Breast epithelium (tissue), 4 donors: ENCODE data around the gene PHKB. TPM values are rescaled to one million over a fixed set of nuclear protein-coding genes. Genes with fewer than 3 reads are reported as not detected.

ENCODE experiments used
- DNase-seq, 2 donors: peaks; one replicate each; pipeline ENCODE4 v3.0.0-alpha.2; 2019; ENCODE audit warnings: low spot score in 2 of 2
- H3K27ac ChIP-seq, 2 donors: fragments of 200-600 bp; sonication (generic) in 1 of 2; one replicate each; pipeline ENCODE4 v1.5.1; 2016 to 2019; ENCODE audit warnings: mild to moderate bottlenecking in 1 of 2
- H3K27me3 ChIP-seq, 2 donors: fragments of 200-600 bp; sonication (generic) in 1 of 2; one replicate each; pipeline versions ENCODE4 v1.5.1 to v1.6.0; 2017 to 2019; ENCODE audit warnings: control low read depth in 1 of 2, mild to moderate bottlenecking in 1 of 2
- H3K36me3 ChIP-seq: fragments of 200-600 bp; one replicate; pipeline ENCODE4 v1.5.1; 2019
- H3K4me1 ChIP-seq, 2 donors: fragments of 200-600 bp; sonication (generic); one replicate each; pipeline ENCODE4 v1.5.1; 2016 to 2019; ENCODE audit warnings: control low read depth in 1 of 2
- H3K4me3 ChIP-seq, 3 donors: fragments of 200-600 bp; sonication (generic); 1 replicate in 2 of 3; 2 replicates in 1 of 3; pipeline ENCODE4 v1.5.1; 2016 to 2019; ENCODE audit warnings: mild to moderate bottlenecking in 3 of 3, moderate library complexity in 2 of 3
- H3K9me3 ChIP-seq, 2 donors: fragments of 200-600 bp; sonication (generic) in 1 of 2; one replicate each; pipeline ENCODE4 v1.5.1; 2016 to 2019; ENCODE audit warnings: control low read depth in 1 of 2
- POLR2A ChIP-seq: fragments of 450-650 bp; IDR thresholded peaks from one replicate; pipeline ENCODE4 v1.6.1; 2016; ENCODE audit warnings: antibody characterized with exemption, mild to moderate bottlenecking, moderate library complexity
- POLR2AphosphoS5 ChIP-seq, 3 donors: sonication (generic); formaldehyde crosslinking; IDR thresholded peaks; one replicate each; pipeline ENCODE4 v1.6.1; 2017; ENCODE audit warnings: antibody characterized with exemption in 3 of 3
- intact Hi-C: fragments of 100-400 bp; cut with DNase I; formaldehyde crosslinking; loops from one replicate; pipeline ENCODE4 v1.15.1; 2023; ENCODE audit warnings: low total_unique reads
- total RNA-seq, 3 donors: library from RNA; depleted of rRNA; stranded (reverse); fragments of >200 nt; gene quantifications; one replicate each; pipeline ENCODE4 v1.1.0, GENCODE V29; 2016
- TF ChIP-seq, protein P1 (sequence below), 3 donors: fragments of 450-650 bp; IDR thresholded peaks; one replicate each; pipeline ENCODE4 v1.5.1; 2016 to 2017; ENCODE audit warnings: antibody characterized with exemption in 3 of 3, mild to moderate bottlenecking in 3 of 3, moderate library complexity in 3 of 3

Gene PHKB
- total RNA-seq, 3 donors from 2014 or later: 77.9 to 111 (median 78.3) TPM

- Histone ChIP-seq H3K27ac (no peak overlapping the region), H3K4me1 (peaks cover 0 to 2% of the 10 kb centered on the region in 2 donors), H3K27me3 (no peaks in the 10 kb centered on the region), H3K4me3 (no peak overlapping the region), H3K36me3 (peaks cover 5% of the 10 kb centered on the region), H3K9me3 (peaks cover 14 to 44% of the 10 kb centered on the region in 2 donors)
- intact Hi-C loops: no loop called here
- TF ChIP-seq, protein P1, sequence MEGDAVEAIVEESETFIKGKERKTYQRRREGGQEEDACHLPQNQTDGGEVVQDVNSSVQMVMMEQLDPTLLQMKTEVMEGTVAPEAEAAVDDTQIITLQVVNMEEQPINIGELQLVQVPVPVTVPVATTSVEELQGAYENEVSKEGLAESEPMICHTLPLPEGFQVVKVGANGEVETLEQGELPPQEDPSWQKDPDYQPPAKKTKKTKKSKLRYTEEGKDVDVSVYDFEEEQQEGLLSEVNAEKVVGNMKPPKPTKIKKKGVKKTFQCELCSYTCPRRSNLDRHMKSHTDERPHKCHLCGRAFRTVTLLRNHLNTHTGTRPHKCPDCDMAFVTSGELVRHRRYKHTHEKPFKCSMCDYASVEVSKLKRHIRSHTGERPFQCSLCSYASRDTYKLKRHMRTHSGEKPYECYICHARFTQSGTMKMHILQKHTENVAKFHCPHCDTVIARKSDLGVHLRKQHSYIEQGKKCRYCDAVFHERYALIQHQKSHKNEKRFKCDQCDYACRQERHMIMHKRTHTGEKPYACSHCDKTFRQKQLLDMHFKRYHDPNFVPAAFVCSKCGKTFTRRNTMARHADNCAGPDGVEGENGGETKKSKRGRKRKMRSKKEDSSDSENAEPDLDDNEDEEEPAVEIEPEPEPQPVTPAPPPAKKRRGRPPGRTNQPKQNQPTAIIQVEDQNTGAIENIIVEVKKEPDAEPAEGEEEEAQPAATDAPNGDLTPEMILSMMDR (IDR thresholded peaks at IDR 0.05): no peak
- TF ChIP-seq POLR2AphosphoS5 (IDR thresholded peaks at IDR 0.05) (no peak), POLR2A (no peak)
- no peak for DNase-seq
Measured at GRCh38 chr16:47490471-47490870, 29.3 kb downstream of the PHKB start.

GRCh38 chr16:47492036-47492427 lies 30.9 kb downstream of the PHKB start:
- DNase-seq: no peak
- Histone ChIP-seq H3K27me3 (no peaks in the 10 kb centered on the region), H3K9me3 (peaks cover 14 to 44% of the 10 kb centered on the region in 2 donors), H3K36me3 (peaks cover 5% of the 10 kb centered on the region), H3K4me1 (peaks cover 0 to 2% of the 10 kb centered on the region in 2 donors), H3K4me3 (no peak overlapping the region), H3K27ac (no peak overlapping the region)
- TF ChIP-seq POLR2AphosphoS5 (IDR thresholded peaks at IDR 0.05) (no peak), POLR2A (no peak)
- TF ChIP-seq, protein P1 (IDR thresholded peaks at IDR 0.05): no peak
- intact Hi-C loops: no loop called here

GRCh38 chr16:47492428-47493377 lies 31.6 kb downstream of the PHKB start:
- peak overlapping the region; percentile 25 to 52 for H3K27ac ChIP-seq
- H3K4me3 ChIP-seq: peak overlapping the region in 2 of 3 donors; percentile 2 to 8
- intact Hi-C loops: no loop called here
- no peaks in the 10 kb centered on the region for H3K27me3 ChIP-seq
- TF ChIP-seq POLR2AphosphoS5 (IDR thresholded peaks at IDR 0.05): peak in 1 of 3 donors; percentile 39
- no peak for TF ChIP-seq POLR2A
- H3K4me1 ChIP-seq: peaks cover 0 to 2% of the 10 kb centered on the region in 2 donors
- H3K9me3 ChIP-seq: peaks cover 14 to 44% of the 10 kb centered on the region in 2 donors
- peaks cover 5% of the 10 kb centered on the region for H3K36me3 ChIP-seq
- DNase-seq: no peak

DNA sequence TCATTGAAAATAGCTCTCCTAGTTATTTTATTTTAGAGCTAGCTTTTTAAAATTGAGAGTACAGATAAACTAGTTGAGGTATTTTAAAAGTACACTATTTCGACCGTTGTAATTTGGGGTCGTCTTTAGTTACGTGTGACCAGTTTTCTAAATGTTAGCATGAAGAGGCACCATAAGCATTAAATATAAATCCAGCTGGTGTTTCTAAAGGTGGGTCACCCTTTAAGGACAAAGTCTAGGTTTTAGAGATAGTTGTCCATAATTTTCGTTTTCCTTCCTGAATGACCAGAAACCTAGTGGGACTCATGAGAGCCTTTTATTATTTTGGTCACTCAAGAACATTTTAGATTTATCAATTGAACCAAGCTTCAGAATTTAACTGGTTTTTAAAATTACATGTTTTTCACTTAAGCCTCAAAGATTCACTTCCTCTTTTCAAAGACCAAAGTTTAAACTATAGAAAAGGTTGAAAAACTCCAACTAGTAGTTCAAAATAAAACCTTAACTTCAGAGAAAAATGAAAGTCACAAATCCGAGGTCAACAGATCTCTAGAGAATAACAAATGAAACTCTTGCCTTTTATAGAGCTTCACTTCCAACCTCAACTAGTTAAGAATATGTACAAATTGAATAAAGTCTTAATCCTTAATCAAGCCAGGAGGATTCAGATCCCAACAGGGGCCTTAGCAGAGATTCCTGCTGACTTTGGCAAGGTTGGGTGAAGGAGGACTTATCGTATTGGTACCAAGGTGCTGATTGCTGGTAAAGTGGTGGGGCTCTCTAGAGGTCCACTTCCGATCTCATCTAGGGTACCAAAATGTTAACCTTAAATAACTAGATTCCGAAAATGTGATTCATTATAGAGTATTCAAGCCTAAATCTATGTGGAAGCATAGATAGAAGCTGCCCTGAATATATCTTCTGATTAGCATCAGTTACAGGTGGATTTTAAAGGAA lies 32.5 kb downstream of the PHKB start:
- H3K9me3 ChIP-seq: peaks cover 14 to 34% of the 10 kb centered on the region in 2 donors
- intact Hi-C loops: no loop called here
- no peaks in the 10 kb centered on the region for H3K27me3 ChIP-seq
- TF ChIP-seq, protein P1 (IDR thresholded peaks at IDR 0.05): no peak
- TF ChIP-seq POLR2A: no peak
- TF ChIP-seq POLR2AphosphoS5 (IDR thresholded peaks at IDR 0.05): no peak
- no peak overlapping the region for H3K27ac ChIP-seq
- DNase-seq: no peak
- peaks cover 5% of the 10 kb centered on the region for H3K36me3 ChIP-seq
- no peak overlapping the region for H3K4me3 ChIP-seq
- H3K4me1 ChIP-seq: peaks cover 0 to 2% of the 10 kb centered on the region in 2 donors

DNA sequence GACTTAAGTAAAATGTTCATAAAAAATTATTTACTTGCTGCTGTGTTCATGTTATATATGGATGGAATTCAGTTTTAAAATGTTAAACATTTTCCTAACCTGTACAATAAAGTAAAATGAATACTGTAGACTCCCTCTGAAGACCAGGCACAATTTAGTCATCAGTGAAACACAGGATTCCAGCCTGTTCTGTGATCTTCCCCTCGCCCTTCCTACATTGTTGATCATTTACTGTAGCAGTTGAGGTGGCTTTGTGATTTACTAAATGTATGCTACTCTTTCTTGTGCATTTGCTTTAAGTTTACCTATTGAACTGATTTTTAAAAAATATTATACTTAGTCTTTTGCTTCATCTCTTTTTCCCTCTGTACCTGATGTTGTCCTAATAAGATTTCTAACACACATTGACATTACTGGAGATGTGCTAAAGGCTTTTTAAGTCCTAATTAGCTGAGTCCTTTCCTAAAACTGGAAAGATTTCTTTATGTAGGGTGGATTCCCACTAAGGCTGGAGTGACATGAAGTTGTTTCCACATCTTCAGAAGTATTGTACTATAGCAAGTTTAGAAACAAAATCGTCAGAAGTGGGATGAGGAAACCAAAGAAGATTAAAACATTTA lies 38.1 kb downstream of the PHKB start:
- H3K4me1 ChIP-seq: no peaks in the 10 kb centered on the region
- no peak for DNase-seq
- no peaks in the 10 kb centered on the region for H3K9me3 ChIP-seq
- H3K36me3 ChIP-seq: no peaks in the 10 kb centered on the region
- intact Hi-C loops: no loop called here
- TF ChIP-seq POLR2A: no peak
- TF ChIP-seq, protein P1 (IDR thresholded peaks at IDR 0.05): no peak
- TF ChIP-seq POLR2AphosphoS5 (IDR thresholded peaks at IDR 0.05): no peak
- H3K27me3 ChIP-seq: no peaks in the 10 kb centered on the region
- H3K4me3 ChIP-seq: no peak overlapping the region
- H3K27ac ChIP-seq: no peak overlapping the region
